NCI-H748 treated with DMSO at 0.1 percent for 48 hours (cell line): ENCODE data around the gene SP110.
"Not testable (repeated sequence)": the region's sequence is repeated elsewhere in the genome, so short reads cannot be mapped to it uniquely, and the experiment has no call there.

ENCODE experiments used
- DNase-seq: peaks from one replicate; lab custom pipeline; 2025; lab: John Stamatoyannopoulos, UW

SP110 gene

DNA sequence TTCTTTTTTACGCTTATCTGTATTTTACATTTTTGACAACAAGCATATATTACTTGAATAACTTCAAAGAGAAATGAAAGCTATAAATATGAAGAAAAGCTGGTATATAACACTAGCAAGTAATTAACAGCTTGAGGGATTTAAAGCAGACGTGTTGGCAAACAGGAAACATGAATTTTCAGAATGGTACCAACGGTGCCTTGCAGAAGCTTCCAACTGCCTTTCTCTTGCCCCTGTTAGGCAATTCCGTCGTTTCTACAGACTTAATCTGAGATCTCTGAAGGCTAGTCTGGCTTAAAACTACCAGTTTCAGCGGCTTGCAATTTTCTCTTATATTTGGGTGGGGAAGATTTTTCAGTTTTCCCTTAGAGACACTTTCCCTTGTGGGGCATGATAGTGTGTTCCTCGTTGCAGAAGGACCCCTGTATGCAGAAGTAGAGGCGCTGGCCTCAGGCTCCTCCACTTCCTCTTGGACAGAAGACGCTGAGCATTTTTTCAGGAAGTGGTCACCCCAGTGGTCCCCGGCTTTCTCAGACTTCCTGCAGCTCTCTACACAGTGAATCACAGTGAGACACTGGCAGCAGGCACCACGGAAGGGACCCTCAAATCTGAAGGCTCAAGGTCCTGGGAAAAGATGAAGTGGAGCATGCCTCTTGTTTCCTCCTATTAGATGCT, 94.9 kb downstream of the SP110 start:
- DNase-seq = no peak

DNA sequence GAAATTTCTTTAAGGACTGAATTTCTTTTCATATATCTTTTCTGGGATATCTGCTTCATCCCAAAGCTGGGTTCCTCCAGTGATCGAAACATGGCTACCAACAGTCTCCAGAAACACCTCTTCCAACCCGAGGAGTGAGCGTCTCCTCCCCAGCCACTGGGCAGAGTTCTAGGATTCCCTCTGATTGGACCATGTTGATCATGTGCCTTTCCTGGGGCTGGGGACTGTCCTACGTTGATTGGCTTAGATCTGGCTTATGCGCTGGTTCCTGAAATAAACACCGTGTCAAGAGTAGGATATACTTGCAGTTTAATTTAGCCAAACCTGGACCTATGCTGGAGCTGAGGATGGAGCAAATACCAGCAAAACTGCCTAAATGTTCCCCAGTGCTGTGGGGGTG, 95.5 kb downstream of the SP110 start:
- no peak for DNase-seq

DNA sequence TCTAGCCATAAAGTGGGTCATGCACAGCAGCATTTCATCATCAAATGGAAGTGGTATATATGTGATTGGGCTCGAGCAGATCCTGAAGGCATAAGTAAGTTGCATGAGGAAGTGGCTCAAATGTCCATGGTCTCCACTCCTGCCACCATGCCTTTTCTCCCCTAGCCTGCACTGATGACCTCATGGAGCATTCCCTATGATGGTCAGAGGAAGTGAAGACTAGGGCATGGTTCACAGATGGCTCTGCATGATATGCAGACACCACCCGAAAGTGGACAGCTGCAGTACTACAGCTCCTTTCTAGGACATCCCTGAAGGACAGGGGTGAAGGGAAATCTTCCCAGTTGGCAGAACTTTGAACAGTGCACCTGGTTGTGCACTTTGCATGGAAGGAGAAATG, 99.4 kb downstream of the SP110 start:
- not testable (repeated sequence) for DNase-seq

DNA sequence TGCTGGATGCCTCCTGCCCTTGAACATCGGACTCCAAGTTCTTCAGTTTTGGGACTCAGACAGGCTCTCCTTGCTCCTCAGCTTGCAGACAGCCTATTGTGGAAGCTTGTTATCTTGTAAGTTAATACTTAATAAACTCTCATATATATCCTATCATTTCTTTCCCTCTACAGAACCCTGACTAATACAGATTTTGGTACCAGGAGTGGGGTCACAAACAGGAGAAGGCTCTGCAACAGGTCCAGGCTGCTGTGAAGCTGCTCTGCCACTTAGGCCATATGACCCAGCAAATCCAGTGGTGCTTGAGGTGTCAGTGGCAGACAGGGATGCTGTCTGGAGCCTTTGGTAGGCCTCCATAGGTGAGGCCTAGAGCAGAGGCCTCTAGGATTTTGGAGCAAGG, 100.0 kb downstream of the SP110 start:
- not testable (repeated sequence) for DNase-seq
